Forelimb muscle (tissue), 1 donor: Measurements from ENCODE around the gene DTNA. TPM values are rescaled to one million over a fixed set of nuclear protein-coding genes. Genes with fewer than 3 reads are reported as not detected.

ENCODE experiments used
- DNase-seq: peaks from one replicate; pipeline ENCODE4 v3.0.0-alpha.2; 2013; ENCODE audit warnings: low read depth
- polyA plus RNA-seq: library from polyadenylated mRNA; unstranded; fragments of 120-200 nt; gene quantifications from one replicate; pipeline ENCODE4 v1.2.1, GENCODE V29; 2013; ENCODE audit not compliant: insufficient read length

DTNA gene
- polyA plus RNA-seq, 1 donor: 90.1 TPM

DNA sequence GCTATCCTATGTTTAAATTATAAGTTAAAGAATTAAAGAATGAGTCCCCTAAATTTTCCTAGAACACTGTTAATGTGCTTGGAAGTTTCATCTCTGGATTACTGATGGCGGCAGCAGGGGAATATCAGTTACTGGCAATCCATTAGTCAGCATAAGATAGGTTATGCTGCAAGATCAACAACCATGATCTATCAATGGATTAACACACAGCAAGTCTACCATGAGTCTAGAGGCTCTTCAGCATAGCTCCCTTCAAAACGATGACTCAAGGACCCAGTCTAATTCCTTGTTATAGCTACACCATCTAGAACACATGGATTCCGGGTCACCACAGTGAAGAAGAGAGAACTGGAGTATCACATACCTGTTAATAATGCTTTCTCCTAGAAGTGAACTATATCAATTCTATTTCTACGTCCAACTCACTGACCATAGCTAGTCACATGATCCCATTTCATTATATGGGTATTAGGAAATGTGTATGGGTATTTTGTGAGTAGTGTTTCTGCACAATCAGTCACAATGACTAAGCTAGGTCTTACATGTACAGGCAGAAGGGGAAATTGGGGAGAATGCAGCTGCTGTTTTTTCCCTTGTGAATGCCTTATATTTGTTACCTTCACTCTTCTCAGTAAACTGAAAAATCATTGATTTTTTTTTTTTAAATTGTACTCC is 222.8 kb downstream of the DTNA start:
- no peak for DNase-seq

DNA sequence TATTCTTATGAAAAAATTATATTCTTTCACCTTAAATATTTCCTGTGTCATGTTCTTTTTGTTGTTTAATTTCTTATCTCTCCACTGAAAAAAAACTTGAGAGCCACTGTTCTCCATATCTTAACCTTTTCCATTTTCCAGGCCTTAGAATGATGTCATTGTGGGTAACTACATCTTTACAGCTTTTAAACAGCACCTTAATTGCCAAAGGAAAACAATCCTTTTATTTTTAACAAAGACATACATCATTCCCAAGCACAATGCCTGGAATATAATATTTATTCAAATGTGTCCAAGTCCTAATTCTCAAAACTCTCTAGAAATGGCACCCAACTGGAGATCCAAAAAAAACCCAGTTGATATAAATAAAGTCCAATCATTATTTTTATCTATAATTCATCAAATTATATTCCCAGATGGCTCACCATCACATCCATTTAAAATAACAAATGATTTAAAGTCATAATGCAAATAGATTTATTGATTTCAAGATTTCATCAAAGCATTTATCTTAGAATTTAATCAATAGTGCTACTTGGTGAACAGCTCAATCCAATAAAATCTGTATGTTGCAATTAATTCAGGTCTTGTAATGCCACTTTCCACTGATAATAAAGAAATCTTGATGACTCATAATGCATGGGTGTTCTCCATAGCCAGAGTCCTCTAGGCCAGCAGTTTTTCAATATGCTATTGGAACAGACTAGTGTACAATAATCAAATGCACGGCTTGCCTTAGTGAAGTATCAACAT is 224.0 kb downstream of the DTNA start:
- DNase-seq: no peak

GRCh38 chr18:34936772-34937171 is 226.7 kb downstream of the DTNA start:
- no peak for DNase-seq

DNA sequence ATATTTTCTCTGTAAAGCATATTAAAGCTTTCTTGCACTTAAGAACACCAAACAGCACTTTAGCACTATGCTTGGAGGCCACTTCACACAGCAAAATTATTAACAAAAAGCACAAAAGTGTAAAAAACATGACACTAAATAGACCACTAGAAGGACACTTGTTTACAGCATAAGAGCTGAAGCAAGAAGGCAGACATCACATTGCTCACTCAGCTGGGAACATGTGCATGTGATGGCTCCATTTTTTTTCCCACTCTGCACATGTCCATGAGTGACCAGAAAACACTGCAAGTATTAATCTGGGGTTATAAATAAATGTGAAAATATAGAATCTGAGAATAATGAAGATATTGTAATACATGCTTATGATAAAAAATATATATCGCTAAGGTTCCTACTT is 228.0 kb downstream of the DTNA start:
- no peak for DNase-seq
